ENCODE results near the gene ZFC3H1.

Gene ZFC3H1

GRCh38 chr12:71638499-71638898 is 25.1 kb downstream of the ZFC3H1 start:
- DNase-seq (ENCODE audit: low read depth in 2 of 2), result no peak

GRCh38 chr12:71636704-71637115 is 26.9 kb downstream of the ZFC3H1 start:
- DNase-seq (ENCODE audit: low read depth in 2 of 2), result no peak

DNA sequence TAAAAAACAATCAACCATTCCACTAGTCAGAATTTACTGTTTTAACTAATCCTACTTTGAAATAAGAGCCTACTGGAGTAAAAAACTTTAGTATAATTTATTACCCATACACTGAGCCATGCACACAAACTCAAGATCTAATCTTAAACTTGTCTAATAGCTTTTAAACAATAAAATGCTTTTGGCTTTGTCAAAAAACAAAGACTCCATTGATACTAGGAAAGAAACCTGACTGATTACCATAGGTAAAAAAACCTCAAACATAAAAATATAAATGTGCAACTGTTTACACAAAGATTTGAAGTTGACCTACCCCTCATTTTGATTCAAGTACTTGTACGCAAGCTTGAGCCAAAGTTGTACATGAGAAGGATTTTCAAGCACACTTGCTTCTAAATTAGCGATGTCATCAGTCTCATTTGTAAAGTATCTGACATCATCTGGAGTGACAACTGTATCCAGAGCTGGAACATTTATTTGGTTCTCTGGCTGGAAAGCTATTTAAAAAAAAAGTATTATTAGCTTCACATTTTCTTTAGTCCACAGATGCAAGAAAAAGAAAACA is 36.1 kb downstream of the ZFC3H1 start:
- no peak for DNase-seq (ENCODE audit: low read depth in 2 of 2)

GRCh38 chr12:71626768-71627167 is 36.9 kb downstream of the ZFC3H1 start:
- DNase-seq (ENCODE audit: low read depth in 2 of 2), result no peak

- DNase-seq (ENCODE audit: low read depth in 2 of 2), result no peak
Observed at GRCh38 chr12:71626098-71626497, 37.5 kb downstream of the ZFC3H1 start.

DNA sequence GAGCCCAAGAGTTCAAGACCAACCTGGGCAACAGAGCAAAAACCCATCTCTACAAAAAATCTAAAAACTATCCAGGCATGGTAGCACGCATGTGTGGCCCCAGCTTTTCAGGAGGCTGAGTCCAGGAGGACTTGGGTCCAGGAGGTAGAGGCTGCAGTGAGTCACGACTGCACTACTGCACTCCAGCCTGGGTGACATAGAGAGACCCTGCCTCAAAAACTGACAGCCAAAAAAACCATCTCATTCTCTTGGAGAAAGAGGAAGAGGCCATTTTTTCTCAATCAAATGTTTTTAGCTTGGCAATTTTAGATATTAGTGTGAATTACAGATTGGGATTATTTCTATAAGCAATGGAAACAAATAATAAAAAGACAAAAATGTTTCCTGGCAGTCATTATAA is 38.2 kb downstream of the ZFC3H1 start:
- DNase-seq (ENCODE audit: low read depth in 2 of 2), result no peak

DNA sequence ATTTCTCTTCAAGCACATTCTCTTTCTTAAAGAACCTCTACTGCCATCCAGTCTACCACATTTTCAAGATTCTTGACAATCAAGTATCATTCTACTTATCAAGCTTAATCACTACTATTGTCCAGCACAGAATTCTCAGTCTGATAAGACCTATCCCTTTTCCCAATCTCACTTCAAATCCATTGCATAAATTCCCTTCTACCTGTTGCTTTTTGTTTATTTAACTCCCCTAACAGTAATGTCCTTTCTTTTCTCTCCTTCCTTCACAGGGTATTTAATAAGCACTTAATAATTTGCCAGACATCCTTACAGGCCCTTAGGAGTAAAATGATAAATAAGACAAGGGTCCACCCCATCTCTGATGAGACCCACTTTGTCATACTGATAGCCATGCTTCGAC is 41.7 kb downstream of the ZFC3H1 start:
- DNase-seq (ENCODE audit: low read depth in 2 of 2), result no peak

DNA sequence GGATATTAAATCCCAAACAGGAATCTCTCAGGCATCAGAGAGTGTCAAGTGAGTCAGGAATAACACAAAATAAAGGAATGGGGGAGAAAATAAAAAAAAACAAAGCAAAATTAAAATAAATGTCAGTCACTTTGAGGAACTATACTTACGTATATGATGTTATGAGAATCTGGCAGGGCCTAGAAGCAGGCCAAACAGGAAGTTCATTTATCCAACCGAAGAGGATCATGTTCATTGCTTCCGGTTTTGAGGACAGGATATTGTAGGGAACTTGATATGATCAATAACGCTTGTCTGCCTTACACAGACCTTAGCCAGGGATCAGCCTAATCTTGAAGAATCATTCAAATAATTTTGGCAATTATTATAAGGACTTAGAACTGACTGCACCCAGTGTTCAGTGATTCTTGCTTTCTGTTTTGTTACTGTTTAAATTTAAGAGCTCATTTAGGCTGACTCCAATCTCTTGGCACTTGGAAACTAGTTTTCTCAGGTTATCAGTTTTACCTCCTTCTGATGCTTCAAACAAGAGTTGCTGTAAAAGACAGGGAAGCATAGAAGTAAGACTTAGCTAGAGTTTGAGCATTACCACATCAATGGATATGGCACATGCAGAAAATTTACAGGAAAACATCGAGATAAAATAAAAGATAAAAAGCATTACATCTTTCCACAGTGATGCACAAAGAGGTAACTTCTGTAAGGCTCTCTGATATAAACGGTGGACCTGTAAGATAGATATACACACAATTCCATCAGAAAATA is 53.4 kb downstream of the ZFC3H1 start:
- DNase-seq (ENCODE audit: low read depth in 2 of 2), result no peak

DNA sequence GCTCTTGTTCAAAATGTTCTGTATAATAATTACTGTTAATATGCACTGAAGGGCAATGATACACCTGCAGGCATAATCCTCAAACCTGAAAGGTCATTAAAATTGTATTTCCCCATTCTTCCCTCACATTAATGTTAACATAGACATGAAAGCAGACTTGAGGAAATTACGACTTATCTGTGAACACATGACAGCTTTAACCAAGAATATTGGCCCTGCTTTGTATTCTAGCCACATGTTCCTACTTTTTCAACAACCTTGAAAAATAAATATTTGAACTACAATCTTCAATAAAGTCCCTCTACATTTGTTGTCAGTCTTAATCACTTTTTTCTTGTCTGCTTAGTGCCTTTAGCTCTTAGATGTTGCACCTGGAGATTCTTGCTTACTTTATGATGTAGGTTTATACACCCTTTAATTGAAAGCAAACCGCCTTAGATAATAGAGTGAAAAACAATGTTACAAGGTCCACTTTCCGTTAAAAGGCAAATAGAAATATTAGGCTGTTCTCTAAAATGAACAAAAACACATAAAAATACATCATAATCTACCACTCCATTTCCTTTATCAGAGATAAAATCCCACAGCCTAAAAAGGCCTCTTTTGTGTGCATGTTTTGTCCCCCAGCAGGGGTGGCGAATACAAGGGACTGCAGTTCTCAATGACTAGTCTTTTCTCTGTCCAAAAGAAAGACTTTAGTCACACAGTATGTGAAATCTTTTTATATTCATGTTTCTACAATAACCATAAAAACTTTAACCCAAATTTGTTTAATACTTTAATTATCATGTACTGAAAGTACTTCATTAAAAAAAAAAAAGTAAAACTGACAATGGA is 55.9 kb downstream of the ZFC3H1 start:
- no peak for DNase-seq (ENCODE audit: low read depth in 2 of 2)

DNA sequence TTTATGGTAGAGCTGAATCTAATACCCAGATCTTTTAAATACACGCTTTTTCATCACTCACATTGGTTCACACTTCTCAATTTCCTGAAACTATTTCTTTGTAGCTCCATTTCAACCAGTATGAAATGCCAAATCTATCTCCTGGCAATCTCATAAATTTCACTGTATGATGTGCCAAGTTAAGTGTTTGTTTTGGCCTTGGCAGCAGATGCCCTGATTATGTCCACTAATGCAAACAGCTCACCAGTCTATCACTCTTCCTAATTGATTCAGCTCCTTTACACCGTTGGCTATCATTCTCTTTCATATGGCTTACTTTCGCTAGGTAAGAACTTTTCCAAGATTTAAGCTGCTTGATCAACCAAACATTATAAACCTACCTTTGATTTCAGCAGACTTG is 58.6 kb downstream of the ZFC3H1 start:
- DNase-seq (ENCODE audit: low read depth in 2 of 2), result no peak

GRCh38 chr12:71602761-71603577 is 60.7 kb downstream of the ZFC3H1 start:
- no peak for DNase-seq (ENCODE audit: low read depth in 2 of 2)

- no peak for DNase-seq (ENCODE audit: low read depth in 2 of 2)
Observed at GRCh38 chr12:71601546-71601945, 62.1 kb downstream of the ZFC3H1 start.

GRCh38 chr12:71599210-71599609 is 64.4 kb downstream of the ZFC3H1 start:
- no peak for DNase-seq (ENCODE audit: low read depth in 2 of 2)

- no peak for DNase-seq (ENCODE audit: low read depth in 2 of 2)
Observed at GRCh38 chr12:71594214-71594948, 69.3 kb downstream of the ZFC3H1 start.

DNA sequence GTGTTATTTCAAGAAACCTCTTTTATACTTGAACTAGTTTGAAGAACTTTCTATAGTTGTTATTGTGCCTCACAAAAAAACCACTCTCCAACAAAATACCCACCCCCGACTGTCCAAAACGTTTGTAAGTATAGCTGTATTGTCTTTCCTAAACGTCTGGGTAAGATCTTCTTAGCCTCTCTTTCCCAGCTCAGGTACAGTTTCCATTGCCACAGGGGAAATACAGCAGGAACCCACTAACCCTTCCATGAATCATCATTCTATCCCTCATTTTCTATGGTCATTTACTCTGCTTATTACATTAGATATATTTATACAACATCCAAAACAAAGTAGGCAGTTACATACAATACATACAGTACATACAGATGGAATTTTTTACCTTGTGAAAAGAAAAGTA is 70.8 kb downstream of the ZFC3H1 start:
- no peak for DNase-seq (ENCODE audit: low read depth in 2 of 2)

DNA sequence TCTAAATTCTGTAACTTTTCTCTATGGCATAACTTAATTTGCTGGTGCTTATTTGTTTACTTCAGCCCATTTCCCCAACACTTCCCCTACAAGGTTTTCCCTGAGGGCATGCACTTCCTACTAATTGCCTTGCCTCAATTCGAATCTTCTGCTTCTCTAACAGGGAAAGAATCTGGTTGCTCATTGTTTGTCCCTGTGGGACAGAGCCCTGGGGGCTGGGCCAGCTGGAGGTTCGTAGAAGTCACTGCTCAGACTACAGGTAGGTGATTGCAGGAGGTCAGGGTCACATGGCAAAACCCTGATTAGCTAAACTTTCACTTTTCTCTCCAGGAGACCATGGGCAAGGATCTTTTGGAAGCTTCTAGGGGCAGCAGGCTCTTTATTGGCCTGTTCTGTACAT is 72.0 kb downstream of the ZFC3H1 start:
- DNase-seq (ENCODE audit: low read depth in 2 of 2), result no peak

DNA sequence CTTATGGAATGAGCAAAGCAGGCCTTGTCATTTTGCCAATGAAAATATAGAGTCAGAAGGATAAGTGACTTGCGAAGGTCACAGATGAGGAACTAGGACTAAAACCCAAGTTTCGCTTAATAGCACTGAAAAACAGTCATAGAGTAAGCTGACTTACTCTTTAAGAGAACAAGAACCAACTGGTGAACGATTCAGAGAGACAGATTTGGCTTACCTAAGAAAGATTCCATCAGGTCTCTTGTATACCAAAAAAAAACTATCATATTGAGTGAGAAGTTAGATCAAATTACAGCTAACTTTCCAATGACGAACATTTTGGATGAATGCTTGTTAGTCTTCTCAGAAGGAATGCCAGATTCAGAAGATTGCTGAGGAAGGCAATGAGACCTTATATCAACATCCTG is 74.2 kb downstream of the ZFC3H1 start:
- no peak for DNase-seq (ENCODE audit: low read depth in 2 of 2)

DNA sequence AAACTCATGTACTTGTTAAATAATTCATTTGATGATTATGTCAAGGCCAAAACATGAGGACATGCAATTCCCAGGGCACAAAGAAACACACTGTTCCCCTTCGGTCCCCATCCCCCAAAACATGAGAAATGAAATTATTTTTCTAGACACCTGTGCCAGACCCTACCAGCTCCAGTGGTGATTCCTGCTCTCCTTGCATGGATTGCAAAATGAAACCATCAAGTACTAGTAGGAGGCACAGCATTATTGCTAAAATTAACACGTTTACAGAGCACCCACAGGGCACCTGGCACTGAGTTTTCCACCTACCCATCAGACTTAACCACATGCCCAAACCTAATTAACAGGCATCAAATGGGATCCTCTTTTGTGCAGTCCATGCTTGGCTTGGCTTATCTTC is 76.6 kb downstream of the ZFC3H1 start:
- no peak for DNase-seq (ENCODE audit: low read depth in 2 of 2)

DNA sequence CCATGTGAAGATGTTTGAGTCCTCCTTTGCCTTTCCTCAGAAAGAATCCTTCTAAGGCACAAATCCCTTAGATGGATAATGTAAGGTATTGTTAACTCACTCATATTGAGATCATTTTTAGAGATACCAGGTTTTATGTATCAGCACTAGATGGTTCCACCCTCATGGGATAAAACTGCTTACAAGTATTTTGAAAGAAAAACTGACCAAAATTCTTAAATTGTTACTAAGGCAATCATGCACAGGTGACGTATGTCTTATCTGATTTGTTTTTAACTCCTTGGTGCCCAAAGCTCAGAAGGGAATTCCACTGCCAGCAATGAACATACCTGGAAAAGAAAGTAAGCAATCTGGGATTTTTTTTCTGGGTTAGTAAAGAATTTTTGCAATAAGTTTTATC is 78.4 kb downstream of the ZFC3H1 start:
- no peak for DNase-seq (ENCODE audit: low read depth in 2 of 2)

- no peak for DNase-seq (ENCODE audit: low read depth in 2 of 2)
Observed at GRCh38 chr12:71584356-71584755, 79.3 kb downstream of the ZFC3H1 start.

- DNase-seq (ENCODE audit: low read depth in 2 of 2), result no peak
Observed at GRCh38 chr12:71582925-71583324, 80.7 kb downstream of the ZFC3H1 start.
